Stomach (tissue), 9 donors: ENCODE results near the gene PDHX. TPM values are rescaled to one million over a fixed set of nuclear protein-coding genes. Genes with fewer than 3 reads are reported as not detected.

Experiments
- DNase-seq, 2 donors: peaks; one replicate each; pipeline versions ENCODE4 v3.0.0 to v3.0.0-alpha.2; 2013 to 2019
- H3K27ac ChIP-seq, 5 donors: fragments of 200-600 bp in 4 of 5; sonication (generic) in 4 of 5; one replicate each; pipeline ENCODE4 v1.5.1; 2013 to 2019; ENCODE audit warnings: mild to moderate bottlenecking in 1 of 5, moderate library complexity in 1 of 5
- H3K27me3 ChIP-seq, 3 donors: fragments of 200-600 bp; sonication (generic); one replicate each; pipeline ENCODE4 v1.5.1; 2017 to 2019; ENCODE audit warnings: mixed run types in 1 of 3
- H3K36me3 ChIP-seq, 4 donors: fragments of 200-600 bp; sonication (generic); 1 replicate in 3 of 4; 2 replicates in 1 of 4; pipeline ENCODE4 v1.5.1; 2016 to 2019
- H3K4me1 ChIP-seq, 4 donors: fragments of 200-600 bp; sonication (generic); one replicate each; pipeline ENCODE4 v1.5.1; 2016 to 2019
- H3K4me3 ChIP-seq, 4 donors: fragments of 200-600 bp; sonication (generic) in 3 of 4; one replicate each; pipeline ENCODE4 v1.5.1; 2016 to 2019; ENCODE audit warnings: mild to moderate bottlenecking in 1 of 4
- H3K9me3 ChIP-seq, 4 donors: fragments of 200-600 bp; sonication (generic); one replicate each; pipeline ENCODE4 v1.5.1; 2016 to 2019
- EP300 ChIP-seq: sonication (generic); formaldehyde crosslinking; IDR thresholded peaks from one replicate; pipeline ENCODE4 v1.6.1; 2017; ENCODE audit warnings: antibody characterized with exemption
- POLR2A ChIP-seq, 4 donors: fragments of 450-650 bp; IDR thresholded peaks; one replicate each; pipeline ENCODE4 v1.6.1; 2016; ENCODE audit warnings: antibody characterized with exemption in 4 of 4, control low read depth in 2 of 4, mild to moderate bottlenecking in 1 of 4, moderate library complexity in 1 of 4
- POLR2AphosphoS5 ChIP-seq, 3 donors: sonication (generic); formaldehyde crosslinking; IDR thresholded peaks; one replicate each; pipeline ENCODE4 v1.6.1; 2016; ENCODE audit warnings: antibody characterized with exemption in 3 of 3
- WGBS, 5 donors: extraction: QIAGEN DNeasy Blood & Tissue Kit in 3 of 5; methylation state at CpG; one replicate each; pipeline versions ENCODE4 v1.1.5 to v1.1.7; 2013 to 2018; 5-methylcytosine and 5-hydroxymethylcytosine counted together
- intact Hi-C: fragments of 100-400 bp; cut with DNase I; formaldehyde crosslinking; loops from one replicate; pipeline ENCODE4 v1.15.1; 2023; ENCODE audit warnings: low total_unique reads
- polyA plus RNA-seq, 3 donors: library from polyadenylated mRNA; stranded (reverse); fragments of 200-250 nt; gene quantifications; one replicate each; pipeline ENCODE4 v1.2.3, GENCODE V29; 2013
- total RNA-seq, 5 donors: library from RNA; depleted of rRNA; stranded (reverse); fragments of >200 nt; gene quantifications; one replicate each; pipeline versions ENCODE4 v1.1.0 to v1.2.3, GENCODE V29; 2014 to 2016
- TF ChIP-seq, protein P1 (sequence below), 7 experiments: fragments of 450-650 bp in 4 of 7; fragments of 200-600 bp in 3 of 7; sonication (generic) in 3 of 7; IDR thresholded peaks; one replicate each; pipeline ENCODE4 v1.5.1; 2016 to 2019; ENCODE audit warnings: antibody characterized with exemption in 7 of 7, control low read depth in 2 of 7, mild to moderate bottlenecking in 1 of 7
- donor health status: healthy with polysubstance abuse.
- donor health status: Bipolar disorder and iron deficiency.
- donor health status: healthy.

PDHX gene
- total and polyA plus RNA-seq, 8 donors, result 4.1 to 45.9 (median 23.3) TPM

DNA sequence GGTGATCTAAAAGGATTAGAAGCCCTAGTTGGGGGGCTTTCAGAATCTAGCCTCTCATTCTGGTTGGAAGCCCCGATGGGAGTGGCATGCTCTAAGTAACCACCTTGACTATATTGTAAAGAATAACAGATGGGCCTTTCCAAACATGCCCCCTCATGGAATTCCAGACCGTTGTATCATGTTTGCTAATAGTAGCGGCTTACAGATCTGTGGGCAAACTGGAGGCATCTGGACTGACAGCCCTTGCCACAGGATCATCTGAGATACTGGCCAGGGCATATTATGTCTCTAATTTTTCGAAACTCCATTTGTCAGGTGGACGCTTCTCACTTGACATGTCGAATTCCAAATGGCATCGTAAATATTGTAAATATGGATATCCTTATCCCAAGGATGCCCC lies 10.8 kb upstream of the PDHX start:
- 86 to 96% (median 95%) methylated on average over 7 of the region's 7 CpGs for WGBS, 5 donors
- Histone ChIP-seq H3K4me3 (no peak overlapping the region), H3K27me3 (no peaks in the 10 kb centered on the region), H3K4me1 (peaks cover 11 to 38% (median 21%) of the 10 kb centered on the region in 4 donors), H3K36me3 (peaks cover 0 to 6% (median 0%) of the 10 kb centered on the region in 4 donors), H3K27ac (no peak overlapping the region), H3K9me3 (peaks cover 0 to 16% (median 8%) of the 10 kb centered on the region in 4 donors)
- intact Hi-C loops, result no loop called here
- TF ChIP-seq POLR2AphosphoS5 (IDR thresholded peaks at IDR 0.05) (no peak), EP300 (no peak), POLR2A (IDR thresholded peaks at IDR 0.05) (no peak)
- TF ChIP-seq, protein P1, sequence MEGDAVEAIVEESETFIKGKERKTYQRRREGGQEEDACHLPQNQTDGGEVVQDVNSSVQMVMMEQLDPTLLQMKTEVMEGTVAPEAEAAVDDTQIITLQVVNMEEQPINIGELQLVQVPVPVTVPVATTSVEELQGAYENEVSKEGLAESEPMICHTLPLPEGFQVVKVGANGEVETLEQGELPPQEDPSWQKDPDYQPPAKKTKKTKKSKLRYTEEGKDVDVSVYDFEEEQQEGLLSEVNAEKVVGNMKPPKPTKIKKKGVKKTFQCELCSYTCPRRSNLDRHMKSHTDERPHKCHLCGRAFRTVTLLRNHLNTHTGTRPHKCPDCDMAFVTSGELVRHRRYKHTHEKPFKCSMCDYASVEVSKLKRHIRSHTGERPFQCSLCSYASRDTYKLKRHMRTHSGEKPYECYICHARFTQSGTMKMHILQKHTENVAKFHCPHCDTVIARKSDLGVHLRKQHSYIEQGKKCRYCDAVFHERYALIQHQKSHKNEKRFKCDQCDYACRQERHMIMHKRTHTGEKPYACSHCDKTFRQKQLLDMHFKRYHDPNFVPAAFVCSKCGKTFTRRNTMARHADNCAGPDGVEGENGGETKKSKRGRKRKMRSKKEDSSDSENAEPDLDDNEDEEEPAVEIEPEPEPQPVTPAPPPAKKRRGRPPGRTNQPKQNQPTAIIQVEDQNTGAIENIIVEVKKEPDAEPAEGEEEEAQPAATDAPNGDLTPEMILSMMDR (IDR thresholded peaks at IDR 0.05), result no peak
- DNase-seq, result no peak

DNA sequence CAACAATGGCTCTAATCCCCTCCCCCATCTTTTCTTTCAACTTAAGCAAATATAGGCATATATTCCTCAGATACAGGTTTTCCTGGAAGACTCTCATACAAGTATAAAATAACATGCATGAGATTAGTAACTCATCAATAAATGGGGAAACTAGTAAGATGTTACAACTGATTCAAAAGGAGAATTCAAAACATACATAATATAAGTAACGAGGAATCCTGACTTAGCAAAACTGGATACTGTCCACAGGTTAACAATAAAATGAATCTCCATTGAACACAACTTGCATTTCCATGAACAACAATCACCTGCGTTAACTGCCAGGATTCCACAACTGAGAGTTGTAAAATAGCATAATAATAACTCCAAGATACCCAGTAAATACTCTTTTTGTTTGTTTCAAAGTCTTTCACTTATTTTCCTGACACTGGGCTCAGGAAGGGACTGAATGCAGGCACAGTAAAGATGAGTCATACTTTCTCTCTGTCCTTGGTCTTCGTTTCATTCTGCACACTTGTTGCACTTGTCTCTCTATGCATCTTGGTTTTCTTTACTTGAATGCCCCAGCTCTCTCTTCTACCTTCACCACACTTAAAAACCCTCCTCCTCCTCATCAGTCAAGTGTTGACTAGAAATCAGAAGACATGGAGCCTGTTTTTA lies 8.4 kb upstream of the PDHX start:
- intact Hi-C loops, result no loop called here
- 84 to 95% (median 89%) methylated on average over 3 of the region's 3 CpGs for WGBS, 5 donors
- no peak overlapping the region for H3K4me3 ChIP-seq
- TF ChIP-seq POLR2AphosphoS5 (IDR thresholded peaks at IDR 0.05) (no peak), EP300 (no peak), POLR2A (IDR thresholded peaks at IDR 0.05) (no peak)
- TF ChIP-seq, protein P1 (IDR thresholded peaks at IDR 0.05), result no peak
- peaks cover 0 to 11% (median 1%) of the 10 kb centered on the region in 4 donors for H3K36me3 ChIP-seq
- DNase-seq, result no peak
- H3K27ac ChIP-seq, result no peak overlapping the region
- H3K9me3 ChIP-seq, result no peaks in the 10 kb centered on the region
- no peaks in the 10 kb centered on the region for H3K27me3 ChIP-seq
- H3K4me1 ChIP-seq, result peaks cover 17 to 55% (median 34%) of the 10 kb centered on the region in 4 donors

DNA sequence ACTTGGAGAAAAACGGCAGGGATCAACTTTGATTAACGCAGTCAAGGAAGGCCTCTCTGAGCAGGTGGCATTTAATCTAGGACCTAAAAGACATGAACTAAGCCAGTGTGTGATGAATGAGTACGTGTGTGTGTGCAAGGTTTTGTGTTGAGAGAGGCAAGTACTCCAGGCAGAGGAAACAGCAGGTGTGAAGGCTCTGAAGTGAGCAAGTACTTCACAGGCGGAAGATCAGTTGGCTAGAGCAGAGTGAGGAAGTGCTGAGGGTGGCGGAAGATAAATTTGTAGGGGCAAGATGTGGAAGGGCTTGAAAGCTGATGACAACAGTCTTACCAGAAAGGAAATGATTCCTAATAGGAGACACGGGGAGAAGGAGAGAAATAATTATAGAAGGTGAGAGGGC lies 7.0 kb upstream of the PDHX start:
- TF ChIP-seq EP300 (no peak), POLR2A (IDR thresholded peaks at IDR 0.05) (no peak), POLR2AphosphoS5 (IDR thresholded peaks at IDR 0.05) (no peak)
- TF ChIP-seq, protein P1 (IDR thresholded peaks at IDR 0.05), result no peak
- no peaks in the 10 kb centered on the region for H3K27me3 ChIP-seq
- H3K9me3 ChIP-seq, result no peaks in the 10 kb centered on the region
- intact Hi-C loops, result no loop called here
- peaks cover 17 to 50% (median 36%) of the 10 kb centered on the region in 4 donors for H3K4me1 ChIP-seq
- H3K36me3 ChIP-seq, result peaks cover 0 to 19% (median 2%) of the 10 kb centered on the region in 4 donors
- peak in 1 of 2 donors; percentile 15 for DNase-seq
- WGBS, 5 donors, result 49 to 70% (median 60%) methylated on average over 6 of the region's 6 CpGs
- no peak overlapping the region for H3K4me3 ChIP-seq
- peak overlapping the region in 4 of 5 donors; percentile 57 to 64 (median 61) for H3K27ac ChIP-seq

DNA sequence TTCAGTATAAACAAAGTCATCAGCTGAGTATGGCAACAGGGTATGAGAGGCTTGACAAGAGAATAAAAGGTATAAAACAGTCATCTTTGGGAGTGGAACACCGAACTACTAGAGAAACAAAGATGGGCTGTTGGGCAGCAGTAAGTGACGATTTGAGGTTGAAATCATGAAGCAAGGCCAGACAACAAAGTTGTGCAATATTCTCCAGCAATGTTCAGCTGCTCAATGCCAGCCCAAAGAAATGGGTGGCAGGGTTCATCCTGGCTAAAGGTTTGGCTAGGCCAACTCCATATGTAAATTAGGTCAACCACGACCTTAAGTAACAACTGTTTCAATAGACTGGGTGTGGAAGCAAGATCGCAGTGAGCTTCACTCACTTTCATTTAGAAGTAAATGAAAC lies 6.5 kb upstream of the PDHX start:
- Histone ChIP-seq H3K36me3 (peaks cover 0 to 19% (median 2%) of the 10 kb centered on the region in 4 donors), H3K9me3 (no peaks in the 10 kb centered on the region), H3K27ac (peak overlapping the region; percentile 16 to 64 (median 57)), H3K27me3 (no peaks in the 10 kb centered on the region), H3K4me1 (peaks cover 17 to 55% (median 38%) of the 10 kb centered on the region in 4 donors), H3K4me3 (no peak overlapping the region)
- 56 to 70% (median 56%) methylated on average over 4 of the region's 4 CpGs for WGBS, 5 donors
- peak in 1 of 2 donors; percentile 30 for DNase-seq
- no peak for TF ChIP-seq POLR2A (IDR thresholded peaks at IDR 0.05)
- no peak for TF ChIP-seq POLR2AphosphoS5 (IDR thresholded peaks at IDR 0.05)
- no peak for TF ChIP-seq EP300
- TF ChIP-seq, protein P1 (IDR thresholded peaks at IDR 0.05), result no peak
- intact Hi-C loops, result no loop called here
